ENCODE data around the gene HRAS. TPM values are rescaled to one million over a fixed set of nuclear protein-coding genes. Genes with fewer than 3 reads are reported as not detected.
"Not testable (repeated sequence)": the region's sequence is repeated elsewhere in the genome, so short reads cannot be mapped to it uniquely, and the experiment has no call there.

HRAS gene
- polyA plus RNA-seq, 5 donors = 27.3 to 63.3 (median 38.2) TPM

GRCh38 chr11:534396-535209, 773 bp downstream of the HRAS start:
- DNase-seq = no peak

- DNase-seq = no peak
Observed at GRCh38 chr11:533586-534395, 1.6 kb downstream of the HRAS start.

DNA sequence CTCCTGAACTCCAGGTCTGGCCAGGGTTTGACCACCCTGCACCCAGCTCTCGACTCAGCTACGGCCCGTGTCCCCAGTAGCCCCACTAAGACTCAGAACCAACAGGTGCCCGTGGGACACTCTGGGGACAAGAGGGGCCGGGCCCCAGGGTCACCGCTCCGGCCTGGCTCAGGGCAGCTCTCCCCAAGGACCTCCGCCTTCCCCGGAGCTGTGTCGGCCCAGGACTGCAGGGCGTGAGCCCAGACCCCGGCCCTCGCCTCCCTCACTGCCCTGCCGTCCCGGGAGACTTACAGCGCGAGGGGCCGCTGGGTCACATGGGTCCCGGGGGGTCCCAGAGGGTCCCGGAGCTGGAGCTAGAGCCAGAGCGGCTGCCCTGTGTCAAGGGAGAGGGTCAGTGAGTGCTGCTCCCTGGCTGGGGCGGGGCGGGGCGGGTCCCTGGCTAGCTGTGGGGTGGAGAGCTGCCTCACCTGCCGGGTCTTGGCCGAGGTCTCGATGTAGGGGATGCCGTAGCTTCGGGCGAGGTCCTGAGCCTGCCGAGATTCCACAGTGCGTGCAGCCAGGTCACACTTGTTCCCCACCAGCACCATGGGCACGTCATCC, 2.3 kb downstream of the HRAS start:
- no peak for DNase-seq

DNA sequence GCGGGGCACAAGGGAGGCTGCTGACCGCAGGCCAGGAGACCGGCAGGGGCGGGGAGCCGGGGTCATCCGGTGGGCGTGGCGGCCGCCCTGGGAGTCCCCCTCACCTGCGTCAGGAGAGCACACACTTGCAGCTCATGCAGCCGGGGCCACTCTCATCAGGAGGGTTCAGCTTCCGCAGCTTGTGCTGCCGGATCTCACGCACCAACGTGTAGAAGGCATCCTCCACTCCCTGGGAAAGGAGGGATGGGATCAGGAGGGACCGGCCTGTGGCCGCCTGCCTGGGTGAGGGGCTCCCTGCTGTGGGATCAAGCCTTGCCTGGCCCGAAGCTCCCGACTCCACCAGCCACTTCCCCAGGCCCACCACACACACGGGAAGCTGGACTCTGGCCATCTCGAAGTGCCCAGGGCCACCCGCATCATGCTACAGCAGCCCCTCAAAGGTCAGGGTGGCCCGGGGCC, 2.8 kb downstream of the HRAS start:
- no peak for DNase-seq

DNA sequence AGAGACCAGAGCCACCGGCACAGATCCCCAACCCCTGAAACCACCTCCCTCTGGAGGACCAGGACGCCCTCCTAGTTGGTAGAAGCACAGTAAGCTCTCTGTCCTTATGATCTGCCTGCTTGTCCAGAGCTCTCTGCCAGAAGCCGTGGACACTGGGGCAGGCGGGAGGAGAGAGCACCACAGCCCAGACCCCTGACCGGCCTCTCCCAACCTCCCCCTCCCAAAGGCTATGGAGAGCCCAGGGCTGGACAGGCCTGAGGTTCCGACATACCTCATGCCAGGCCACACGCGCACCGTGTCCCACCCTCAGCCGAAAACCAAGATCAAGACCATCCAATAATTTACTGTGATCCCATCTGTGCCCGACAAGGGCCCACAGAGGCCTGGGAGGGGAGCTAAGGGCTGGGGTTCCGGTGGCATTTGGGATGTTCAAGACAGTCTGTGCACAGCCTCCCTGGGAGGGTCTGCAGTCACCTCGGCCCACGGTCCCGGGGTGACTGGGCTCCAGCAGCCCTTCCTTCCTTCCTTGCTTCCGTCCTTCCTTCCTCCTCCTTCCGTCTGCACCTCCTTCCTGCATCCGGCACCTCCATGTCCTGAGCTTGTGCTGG, 3.4 kb downstream of the HRAS start:
- DNase-seq = no peak

DNA sequence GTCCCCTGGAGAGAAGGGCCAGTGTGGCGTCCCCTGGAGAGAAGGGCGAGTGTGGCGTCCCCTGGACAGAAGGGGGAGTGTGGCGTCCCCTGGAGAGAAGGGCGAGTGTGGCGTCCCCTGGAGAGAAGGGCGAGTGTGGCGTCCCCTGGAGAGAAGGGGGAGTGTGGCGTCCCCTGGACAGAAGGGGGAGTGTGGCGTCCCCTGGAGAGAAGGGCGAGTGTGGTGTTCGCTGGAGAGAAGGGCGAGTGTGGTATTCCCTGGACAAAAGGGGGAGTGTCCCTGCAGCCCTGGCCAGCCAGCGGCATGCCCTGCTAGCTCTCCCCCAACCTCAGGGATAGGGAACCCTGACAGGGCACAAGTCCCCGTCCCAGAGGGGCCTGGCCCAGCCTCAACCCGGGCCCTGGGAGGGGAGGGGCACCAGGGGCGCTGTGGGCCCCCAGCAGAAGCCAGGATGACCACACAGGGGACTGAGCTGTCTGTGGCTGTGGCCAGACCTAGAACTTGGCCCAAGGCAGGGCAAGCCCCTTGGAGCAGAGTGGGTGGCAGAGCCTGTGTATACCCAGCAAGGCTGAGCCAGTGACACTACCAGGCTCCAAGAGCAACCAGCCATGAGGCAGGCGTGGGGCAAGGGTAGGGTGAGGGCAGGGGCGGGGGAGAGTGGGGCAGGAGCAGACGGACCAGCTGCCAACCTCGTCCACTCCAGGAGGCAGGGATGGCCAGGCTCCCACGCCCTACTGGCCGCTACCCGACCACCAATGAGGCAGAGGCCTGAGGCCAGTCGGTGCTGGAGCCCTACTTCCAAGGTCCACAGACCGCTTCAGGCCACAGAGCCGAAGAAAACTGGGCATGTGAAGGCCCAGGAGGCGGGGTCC, 4.2 kb downstream of the HRAS start:
- DNase-seq = no peak

DNA sequence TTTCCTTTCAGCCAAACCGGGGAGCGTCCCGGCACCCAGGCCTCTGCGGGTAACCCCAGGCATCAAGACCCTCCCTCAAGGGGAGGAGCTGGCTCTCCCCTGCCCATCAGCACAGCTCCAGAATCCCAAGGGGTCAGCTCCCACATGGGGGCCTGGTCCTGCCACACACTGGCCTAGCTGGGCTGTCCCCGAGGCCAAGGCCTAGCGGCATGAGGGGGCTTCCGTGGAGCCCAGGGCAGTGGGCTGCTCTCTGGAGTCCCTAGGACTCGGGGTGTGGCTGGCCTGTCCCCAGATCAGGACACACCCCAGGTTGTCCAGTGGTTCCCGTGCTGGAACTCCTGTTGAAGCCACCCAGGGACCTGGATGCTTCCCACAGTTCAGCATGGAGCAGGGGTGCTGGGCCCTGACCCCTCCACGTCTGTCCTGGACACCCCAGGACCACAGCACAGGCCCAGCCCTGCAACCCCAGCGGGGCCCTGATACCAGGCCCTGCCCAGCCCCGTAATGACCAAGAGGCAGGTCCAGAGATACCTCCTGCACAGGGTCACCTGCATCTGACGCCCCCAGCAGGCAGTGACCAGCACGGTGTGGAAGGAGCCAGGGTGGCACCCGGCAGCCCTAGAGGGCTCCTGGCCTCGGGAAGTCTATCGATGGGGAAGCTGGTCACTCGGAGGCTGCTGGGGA, 5.5 kb downstream of the HRAS start:
- no peak for DNase-seq

DNA sequence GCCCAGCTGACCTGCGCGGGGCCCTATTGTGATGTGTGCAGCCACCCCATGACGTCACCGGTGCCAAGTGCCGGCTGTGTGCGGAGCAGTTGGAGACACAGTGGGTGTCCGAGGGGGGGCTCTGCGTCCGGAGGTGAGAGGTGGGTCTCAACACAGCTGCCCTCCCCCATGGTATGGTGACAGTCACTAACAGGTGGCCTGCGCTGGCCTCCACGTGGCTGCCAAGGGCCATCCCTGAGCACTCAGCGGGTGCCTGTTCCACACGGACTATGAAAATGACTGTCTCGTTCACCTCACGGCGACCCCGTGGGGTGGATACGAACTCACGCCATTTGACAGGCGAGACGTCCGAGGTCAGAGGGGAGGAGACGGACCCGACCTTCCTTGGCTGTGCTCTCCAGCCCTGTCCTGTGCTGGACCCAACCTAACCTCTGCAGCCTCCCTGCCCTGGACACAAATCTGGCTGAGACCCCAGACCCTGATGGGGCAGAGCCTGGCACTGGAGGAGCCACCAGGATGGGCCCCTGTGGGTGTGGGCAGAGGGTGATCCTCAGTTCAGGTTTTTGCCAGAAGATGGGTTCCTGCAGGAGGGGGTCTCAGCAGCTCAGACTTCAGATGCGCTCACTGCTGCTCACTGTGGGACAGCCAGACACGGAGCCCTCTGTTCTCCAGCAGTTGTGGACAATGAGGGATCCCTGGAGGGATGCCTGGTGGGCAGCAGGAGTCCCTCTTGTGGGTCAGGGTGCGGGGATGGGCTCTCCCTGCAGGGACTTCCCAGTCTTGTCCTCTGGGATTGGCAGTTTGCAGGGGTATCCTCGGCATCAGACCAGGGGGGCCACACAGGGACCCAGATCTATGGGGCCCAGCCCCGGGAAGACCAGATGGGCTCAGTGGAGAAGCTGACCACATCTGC, 6.3 kb downstream of the HRAS start:
- no peak for DNase-seq

DNA sequence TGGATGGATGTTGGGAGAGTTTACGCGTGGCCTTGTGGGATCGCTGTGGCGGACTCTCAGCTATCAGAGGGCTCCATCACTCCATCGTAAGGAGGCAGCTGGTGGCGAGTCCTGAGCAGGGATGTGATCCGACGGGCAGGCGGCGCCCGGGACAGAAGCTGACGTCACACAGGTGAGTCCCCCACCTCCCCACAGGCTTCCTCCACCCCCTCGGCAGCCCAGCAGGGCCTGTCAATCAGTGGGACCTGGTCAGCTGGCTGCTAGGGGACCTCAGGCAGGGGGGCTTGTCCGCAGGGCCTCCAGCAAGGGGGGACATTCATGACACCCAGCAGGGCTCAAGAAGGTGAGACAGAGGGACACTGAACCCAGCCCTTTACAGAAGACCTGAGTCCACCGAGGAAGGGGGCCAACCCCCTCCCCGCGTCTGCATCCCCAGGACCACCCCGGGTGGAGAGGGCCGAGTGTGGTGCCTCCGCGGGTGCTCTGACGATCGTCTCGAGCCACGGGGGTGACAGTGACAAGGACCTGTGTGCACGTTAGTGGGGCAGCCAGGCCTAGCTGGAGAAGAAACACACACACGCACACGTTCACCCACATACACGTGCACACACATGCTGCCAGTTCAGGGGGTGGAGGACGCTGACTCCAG, 7.1 kb downstream of the HRAS start:
- DNase-seq = no peak

- DNase-seq = no peak
Observed at GRCh38 chr11:526192-526591, 9.2 kb downstream of the HRAS start.

DNA sequence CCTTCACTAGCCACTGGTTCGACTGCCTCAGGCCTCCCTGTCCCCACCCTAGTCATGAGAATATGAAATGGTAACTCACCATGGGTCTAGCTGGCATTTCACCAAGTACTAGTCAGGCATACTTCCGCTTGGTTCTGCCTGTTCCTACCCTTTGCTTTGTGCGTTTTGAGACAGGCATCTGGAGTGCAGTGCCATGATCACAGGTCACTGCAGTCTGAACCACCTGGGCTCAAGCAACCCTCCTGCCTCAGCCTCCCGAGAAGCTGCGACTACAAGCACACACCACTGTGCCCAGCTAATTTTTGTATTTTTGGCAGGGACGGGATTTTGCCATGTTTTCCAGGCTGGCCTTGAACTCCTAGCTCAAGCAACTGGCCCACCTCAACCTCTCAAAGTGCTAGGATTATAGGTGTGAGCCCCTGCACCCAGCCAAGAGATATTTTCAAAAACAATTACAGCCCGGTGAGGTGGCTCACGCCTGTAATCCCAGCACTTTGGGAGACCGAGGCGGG, 14.1 kb downstream of the HRAS start:
- no peak for DNase-seq

- no peak for DNase-seq
Observed at GRCh38 chr11:520428-521176, 14.8 kb downstream of the HRAS start.

DNA sequence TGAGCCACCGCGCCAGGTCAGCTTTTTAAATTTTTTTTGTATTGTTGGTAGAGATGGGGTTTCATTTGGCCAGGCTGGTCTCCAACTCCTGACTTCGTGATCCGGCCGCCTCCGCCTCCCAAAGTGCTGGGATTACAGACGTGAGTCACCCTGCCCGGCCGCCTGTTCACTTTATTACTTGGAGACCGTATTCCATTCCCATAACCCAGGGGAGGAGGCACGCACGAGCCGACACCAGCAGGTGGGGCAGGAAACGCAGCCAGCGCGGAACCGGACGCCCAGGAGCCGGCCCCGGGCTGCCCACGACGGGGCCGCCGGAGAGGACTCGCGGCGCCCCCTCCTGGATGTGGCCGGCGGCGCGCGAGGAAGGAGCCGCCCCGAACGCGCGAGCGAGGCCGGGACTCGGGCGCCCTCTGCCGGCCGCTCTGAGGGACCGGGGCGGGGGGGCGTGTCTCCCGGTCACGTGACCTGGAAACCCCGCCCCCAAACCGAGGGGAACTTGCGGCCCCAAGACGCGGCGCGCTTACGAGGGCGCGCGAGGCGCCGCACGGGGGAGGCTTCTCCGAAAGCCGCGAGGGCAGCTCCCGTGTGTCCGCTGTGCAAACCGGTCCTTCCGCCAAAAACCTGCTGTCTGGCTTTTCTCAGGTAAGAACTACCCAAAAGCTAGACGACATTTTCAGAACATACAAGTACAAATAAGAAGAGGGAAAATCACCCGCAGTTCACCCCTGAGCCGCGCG, 16.7 kb downstream of the HRAS start:
- peak; percentile 67 to 80 for DNase-seq

- DNase-seq = not testable (repeated sequence)
Observed at GRCh38 chr11:516918-517685, 18.3 kb downstream of the HRAS start.

DNA sequence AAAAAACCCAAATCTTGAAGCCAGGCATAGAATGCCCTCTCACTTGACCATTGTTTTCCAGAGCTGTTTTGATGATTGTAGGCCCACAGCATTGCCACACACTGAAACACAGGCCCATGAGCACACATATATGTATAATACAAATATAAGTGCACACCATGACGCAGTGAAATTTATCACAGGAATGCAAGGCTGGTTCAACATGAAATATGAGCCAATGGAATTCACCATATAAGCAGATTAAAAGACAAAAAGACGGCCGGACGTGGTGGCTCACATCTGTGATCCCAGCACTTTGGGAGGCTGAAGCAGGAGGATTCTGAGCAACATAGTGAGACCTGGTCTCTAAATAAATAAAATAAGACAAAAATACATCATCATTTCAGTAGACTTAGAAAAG, 19.0 kb downstream of the HRAS start:
- no peak for DNase-seq

GRCh38 chr11:515131-515530, 20.2 kb downstream of the HRAS start:
- DNase-seq = no peak
